ENCODE measurements around the gene ATP7B.
"Not testable (repeated sequence)": the region's sequence is repeated elsewhere in the genome, so short reads cannot be mapped to it uniquely, and the experiment has no call there.

The ATP7B gene

DNA sequence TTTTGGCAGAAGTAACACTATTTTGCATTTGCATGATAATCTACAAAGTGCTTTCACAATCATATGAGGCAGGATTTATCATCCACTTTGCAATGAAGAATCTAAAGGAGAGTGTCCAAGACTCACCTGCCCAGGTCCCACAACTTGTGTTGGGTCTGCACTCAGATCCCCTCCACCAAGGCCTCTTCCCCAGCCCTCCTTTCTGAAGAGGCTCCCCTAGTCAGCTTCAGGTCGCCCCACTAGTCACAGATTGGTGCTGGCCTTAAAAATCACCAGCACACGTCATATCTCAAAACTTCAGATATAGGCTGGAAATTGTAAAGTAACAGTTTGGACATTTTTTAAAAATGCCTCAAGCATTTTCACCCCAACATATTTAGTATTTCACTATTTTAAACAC is 17.5 kb downstream of the ATP7B start:
- DNase-seq (no peak), ATAC-seq (ENCODE audit: insufficient read depth, low read depth) (no peak)
- Histone ChIP-seq H3K9me3 (ENCODE audit: insufficient read depth, low read length, severe bottlenecking) (no peaks in the 10 kb centered on the region), H2AFZ (ENCODE audit: low read depth, low read length) (no peak overlapping the region), H4K20me1 (ENCODE audit: insufficient read depth, low read length) (no peaks in the 10 kb centered on the region), H3K79me2 (ENCODE audit: insufficient read depth, low read length) (no peaks in the 10 kb centered on the region), H3K27me3 (ENCODE audit: insufficient read depth, low read length, poor library complexity) (peaks cover 13% of the 10 kb centered on the region), H3K4me2 (ENCODE audit: insufficient read depth, low read length) (no peak overlapping the region), H3K27ac (ENCODE audit: low read length) (no peak overlapping the region), H3K4me1 (ENCODE audit: insufficient read depth, low read length) (no peaks in the 10 kb centered on the region), H3K36me3 (ENCODE audit: insufficient read depth, low read length) (no peaks in the 10 kb centered on the region), H3K9ac (ENCODE audit: low read depth, low read length) (no peak overlapping the region), H3K4me3 (ENCODE audit: low read depth in 1 of 2, low read length in 2 of 2) (no peak overlapping the region)
- no peak for TF ChIP-seq EZH2 (IDR thresholded peaks at IDR 0.05; ENCODE audit: borderline replicate concordance, low read depth, low read length, severe bottlenecking)
- TF ChIP-seq, protein P1, sequence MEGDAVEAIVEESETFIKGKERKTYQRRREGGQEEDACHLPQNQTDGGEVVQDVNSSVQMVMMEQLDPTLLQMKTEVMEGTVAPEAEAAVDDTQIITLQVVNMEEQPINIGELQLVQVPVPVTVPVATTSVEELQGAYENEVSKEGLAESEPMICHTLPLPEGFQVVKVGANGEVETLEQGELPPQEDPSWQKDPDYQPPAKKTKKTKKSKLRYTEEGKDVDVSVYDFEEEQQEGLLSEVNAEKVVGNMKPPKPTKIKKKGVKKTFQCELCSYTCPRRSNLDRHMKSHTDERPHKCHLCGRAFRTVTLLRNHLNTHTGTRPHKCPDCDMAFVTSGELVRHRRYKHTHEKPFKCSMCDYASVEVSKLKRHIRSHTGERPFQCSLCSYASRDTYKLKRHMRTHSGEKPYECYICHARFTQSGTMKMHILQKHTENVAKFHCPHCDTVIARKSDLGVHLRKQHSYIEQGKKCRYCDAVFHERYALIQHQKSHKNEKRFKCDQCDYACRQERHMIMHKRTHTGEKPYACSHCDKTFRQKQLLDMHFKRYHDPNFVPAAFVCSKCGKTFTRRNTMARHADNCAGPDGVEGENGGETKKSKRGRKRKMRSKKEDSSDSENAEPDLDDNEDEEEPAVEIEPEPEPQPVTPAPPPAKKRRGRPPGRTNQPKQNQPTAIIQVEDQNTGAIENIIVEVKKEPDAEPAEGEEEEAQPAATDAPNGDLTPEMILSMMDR (IDR thresholded peaks at IDR 0.05; ENCODE audit: borderline replicate concordance, extremely low read depth, low read length, poor library complexity, severe bottlenecking): no peak

DNA sequence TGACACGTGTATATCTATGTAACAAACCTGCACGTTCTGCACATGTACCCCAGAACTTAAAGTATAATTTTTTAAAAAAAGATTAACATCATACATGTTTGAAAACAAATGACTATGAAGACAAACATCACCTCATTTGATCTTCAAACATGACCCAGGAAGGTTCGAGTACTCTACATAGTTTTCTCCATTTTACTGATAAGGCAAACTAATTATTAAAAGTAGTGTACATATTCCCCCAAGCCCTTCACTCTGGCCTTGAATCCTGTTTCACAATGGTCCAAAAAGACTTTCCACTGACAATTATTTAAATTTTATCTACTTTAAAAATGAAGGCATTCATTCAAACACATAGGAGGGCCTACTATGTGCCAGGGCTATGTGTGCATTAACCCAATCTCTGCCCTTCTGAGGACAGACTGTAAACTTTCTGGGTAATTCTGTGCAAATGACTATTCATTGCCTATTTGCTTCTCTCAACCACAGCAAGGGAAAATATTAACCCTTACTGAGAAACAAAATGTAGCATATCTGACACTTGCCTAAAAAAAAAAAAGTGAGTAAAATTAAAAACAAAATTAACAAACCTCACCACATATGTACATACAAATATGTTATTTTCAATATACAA is 22.1 kb downstream of the ATP7B start:
- H4K20me1 ChIP-seq (ENCODE audit: insufficient read depth, low read length): no peaks in the 10 kb centered on the region
- H2AFZ ChIP-seq (ENCODE audit: low read depth, low read length): no peak overlapping the region
- H3K4me3 ChIP-seq (ENCODE audit: low read depth in 1 of 2, low read length in 2 of 2): no peak overlapping the region
- no peaks in the 10 kb centered on the region for H3K9me3 ChIP-seq (ENCODE audit: insufficient read depth, low read length, severe bottlenecking)
- no peak for TF ChIP-seq EZH2 (IDR thresholded peaks at IDR 0.05; ENCODE audit: borderline replicate concordance, low read depth, low read length, severe bottlenecking)
- TF ChIP-seq, protein P1 (IDR thresholded peaks at IDR 0.05; ENCODE audit: borderline replicate concordance, extremely low read depth, low read length, poor library complexity, severe bottlenecking): no peak
- no peaks in the 10 kb centered on the region for H3K36me3 ChIP-seq (ENCODE audit: insufficient read depth, low read length)
- H3K27me3 ChIP-seq (ENCODE audit: insufficient read depth, low read length, poor library complexity): no peaks in the 10 kb centered on the region
- ATAC-seq (ENCODE audit: insufficient read depth, low read depth) (no peak), DNase-seq (no peak)
- no peak overlapping the region for H3K4me2 ChIP-seq (ENCODE audit: insufficient read depth, low read length)
- H3K9ac ChIP-seq (ENCODE audit: low read depth, low read length): no peak overlapping the region
- H3K27ac ChIP-seq (ENCODE audit: low read length): no peak overlapping the region
- H3K79me2 ChIP-seq (ENCODE audit: insufficient read depth, low read length): no peaks in the 10 kb centered on the region
- H3K4me1 ChIP-seq (ENCODE audit: insufficient read depth, low read length): no peaks in the 10 kb centered on the region

DNA sequence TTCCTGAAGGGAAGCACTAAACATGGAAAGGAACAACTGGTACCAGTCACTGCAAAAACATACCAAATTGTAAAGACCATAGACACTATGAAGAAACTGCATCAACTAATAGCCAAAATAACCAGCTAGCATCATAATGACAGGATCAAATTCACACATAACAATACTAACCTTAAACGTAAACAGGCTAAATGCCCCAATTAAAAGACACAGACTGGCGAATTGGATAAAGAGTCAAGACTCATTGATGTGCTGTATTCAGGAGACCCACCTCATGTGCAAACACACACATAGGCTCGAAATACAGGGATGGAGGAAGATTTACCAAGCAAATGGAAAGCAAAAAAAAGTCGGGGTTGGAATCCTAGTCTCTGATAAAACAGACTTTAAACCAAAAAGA is 26.3 kb downstream of the ATP7B start:
- H3K27ac ChIP-seq (ENCODE audit: low read length); H3K4me1 ChIP-seq (ENCODE audit: insufficient read depth, low read length): not testable (repeated sequence)

DNA sequence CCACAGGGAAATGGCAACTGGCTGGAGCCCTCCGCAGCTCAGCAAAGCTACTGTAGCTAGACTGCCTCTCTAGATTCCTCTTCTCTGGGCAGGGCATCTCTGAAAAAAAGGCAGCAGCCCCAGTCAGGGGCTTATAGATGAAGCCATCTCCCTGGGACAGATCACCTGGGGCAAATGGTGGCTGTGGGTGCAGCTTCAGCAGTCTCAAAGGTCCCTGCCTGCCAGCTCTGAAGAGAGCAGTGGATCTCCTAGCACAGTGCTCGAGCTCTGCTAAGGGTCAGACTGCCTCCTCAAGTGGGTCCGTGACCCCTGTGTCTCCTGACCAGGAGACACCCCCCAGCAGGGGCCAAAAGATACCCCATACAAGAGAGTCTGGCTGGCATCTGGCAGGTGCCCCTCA is 28.0 kb downstream of the ATP7B start:
- not testable (repeated sequence) for H3K27me3 ChIP-seq (ENCODE audit: insufficient read depth, low read length, poor library complexity); H4K20me1 ChIP-seq (ENCODE audit: insufficient read depth, low read length); H3K4me3 ChIP-seq (ENCODE audit: low read depth in 1 of 2, low read length in 2 of 2); ATAC-seq (ENCODE audit: insufficient read depth, low read depth); H3K9me3 ChIP-seq (ENCODE audit: insufficient read depth, low read length, severe bottlenecking); DNase-seq; H3K4me1 ChIP-seq (ENCODE audit: insufficient read depth, low read length); H3K36me3 ChIP-seq (ENCODE audit: insufficient read depth, low read length); H3K27ac ChIP-seq (ENCODE audit: low read length); H2AFZ ChIP-seq (ENCODE audit: low read depth, low read length); H3K79me2 ChIP-seq (ENCODE audit: insufficient read depth, low read length); H3K4me2 ChIP-seq (ENCODE audit: insufficient read depth, low read length); H3K9ac ChIP-seq (ENCODE audit: low read depth, low read length)

More for the DNA sequence above, 26.3 kb downstream of the ATP7B start:
- not testable (repeated sequence) for H3K36me3 ChIP-seq (ENCODE audit: insufficient read depth, low read length); H3K79me2 ChIP-seq (ENCODE audit: insufficient read depth, low read length); H3K4me3 ChIP-seq (ENCODE audit: low read depth in 1 of 2, low read length in 2 of 2); H3K9me3 ChIP-seq (ENCODE audit: insufficient read depth, low read length, severe bottlenecking); H3K27me3 ChIP-seq (ENCODE audit: insufficient read depth, low read length, poor library complexity); H4K20me1 ChIP-seq (ENCODE audit: insufficient read depth, low read length); H2AFZ ChIP-seq (ENCODE audit: low read depth, low read length); DNase-seq; H3K4me2 ChIP-seq (ENCODE audit: insufficient read depth, low read length); H3K9ac ChIP-seq (ENCODE audit: low read depth, low read length); ATAC-seq (ENCODE audit: insufficient read depth, low read depth)

Data from DND-41 (cell line).